CD14-positive monocyte (primary cell): ENCODE measurements around the gene JOSD2. TPM values are rescaled to one million over a fixed set of nuclear protein-coding genes. Genes with fewer than 3 reads are reported as not detected.

ENCODE experiments used
- DNase-seq, 3 donors: peaks; one replicate each; pipeline ENCODE4 v3.0.0-alpha.2; 2011 to 2022
- H2AFZ ChIP-seq: 2 replicates; pipeline ENCODE4 v1.6.0; 2012; ENCODE audit warnings: mild to moderate bottlenecking, low read depth, low read length, inconsistent platforms; ENCODE audit not compliant: insufficient read depth, poor library complexity, severe bottlenecking
- H3K27ac ChIP-seq, 2 donors: 1 replicate in 1 of 2; 2 replicates in 1 of 2; pipeline ENCODE4 v1.5.1; 2012 to 2013; ENCODE audit warnings: low read length in 2 of 2, control low read depth in 1 of 2, inconsistent platforms in 1 of 2, low read depth in 1 of 2, mild to moderate bottlenecking in 1 of 2
- H3K27me3 ChIP-seq, 2 donors: one replicate each; pipeline versions ENCODE4 v1.6.0 to v1.6.1; 2011 to 2013; ENCODE audit warnings: low read length in 2 of 2; ENCODE audit not compliant: control insufficient read depth in 2 of 2, insufficient read depth in 2 of 2
- H3K36me3 ChIP-seq, 2 donors: replicated peaks in 1 of 2; 1 replicate in 1 of 2; 2 replicates in 1 of 2; pipeline versions ENCODE4 v1.5.1 to v1.6.1; 2012 to 2013; ENCODE audit warnings: low read length in 2 of 2, control low read depth in 1 of 2, inconsistent platforms in 1 of 2, mild to moderate bottlenecking in 1 of 2; ENCODE audit not compliant: insufficient read depth in 2 of 2, control insufficient read depth in 1 of 2
- H3K4me1 ChIP-seq, 2 donors: 1 replicate in 1 of 2; 2 replicates in 1 of 2; pipeline versions ENCODE4 v1.5.1 to v1.6.1; 2012 to 2013; ENCODE audit warnings: low read length in 2 of 2, control low read depth in 1 of 2, inconsistent platforms in 1 of 2, mild to moderate bottlenecking in 1 of 2, moderate library complexity in 1 of 2; ENCODE audit not compliant: insufficient read depth in 2 of 2, control insufficient read depth in 1 of 2
- H3K4me2 ChIP-seq: replicated peaks from 2 replicates; pipeline ENCODE3; 2012; ENCODE audit warnings: low read length, moderate library complexity, mild to moderate bottlenecking; ENCODE audit not compliant: poor library complexity, severe bottlenecking; ENCODE audit errors: extremely low read depth
- H3K4me3 ChIP-seq, 3 experiments: fragments of 200-600 bp in 1 of 3; sonication (generic) in 1 of 3; replicated peaks in 1 of 3; 1 replicate in 2 of 3; 2 replicates in 1 of 3; pipeline ENCODE4 v1.5.1; 2011 to 2013; ENCODE audit warnings: low read length in 3 of 3, mild to moderate bottlenecking in 3 of 3, control low read depth in 2 of 3, low read depth in 2 of 3, inconsistent platforms in 1 of 3, moderate library complexity in 1 of 3
- H3K79me2 ChIP-seq: 2 replicates; pipeline ENCODE4 v1.6.0; 2012; ENCODE audit warnings: mild to moderate bottlenecking, control low read depth, inconsistent platforms, low read length, moderate library complexity; ENCODE audit not compliant: insufficient read depth
- H3K9ac ChIP-seq: 2 replicates; pipeline ENCODE4 v1.6.0; 2017; ENCODE audit warnings: low read length, mild to moderate bottlenecking; ENCODE audit not compliant: insufficient read depth, poor library complexity, severe bottlenecking
- H3K9me3 ChIP-seq, 2 donors: replicated peaks in 1 of 2; 1 replicate in 1 of 2; 2 replicates in 1 of 2; pipeline versions ENCODE4 v1.5.1 to v1.6.1; 2012 to 2013; ENCODE audit warnings: low read length in 2 of 2, control low read depth in 1 of 2; ENCODE audit not compliant: control insufficient read depth in 1 of 2, insufficient read depth in 1 of 2
- H4K20me1 ChIP-seq: 2 replicates; pipeline ENCODE4 v1.6.0; 2012; ENCODE audit warnings: mild to moderate bottlenecking, low read length, control low read depth, moderate library complexity; ENCODE audit not compliant: insufficient read depth
- H3K27ac Mint-ChIP-seq, 7 donors: one replicate each; pipeline ENCODE4 v1.8.0; 2020; ENCODE audit warnings: mild to moderate bottlenecking in 7 of 7, mixed read lengths in 7 of 7, moderate library complexity in 6 of 7, inconsistent platforms in 2 of 7
- H3K27me3 Mint-ChIP-seq, 3 donors: one replicate each; pipeline ENCODE4 v1.8.0; 2021 to 2022; ENCODE audit warnings: low read depth in 3 of 3, mild to moderate bottlenecking in 3 of 3, mixed read lengths in 3 of 3, moderate library complexity in 3 of 3, inconsistent platforms in 1 of 3
- H3K36me3 Mint-ChIP-seq, 2 donors: one replicate each; pipeline ENCODE4 v1.8.0; 2020; ENCODE audit warnings: mixed read lengths in 2 of 2, inconsistent platforms in 1 of 2, mild to moderate bottlenecking in 1 of 2
- H3K4me1 Mint-ChIP-seq: one replicate; pipeline ENCODE4 v1.8.0; 2020; ENCODE audit warnings: mild to moderate bottlenecking, mixed read lengths
- H3K4me3 Mint-ChIP-seq, 2 donors: one replicate each; pipeline ENCODE4 v1.8.0; 2020; ENCODE audit warnings: mild to moderate bottlenecking in 2 of 2, mixed read lengths in 2 of 2, moderate library complexity in 1 of 2
- H3K9me3 Mint-ChIP-seq, 7 donors: one replicate each; pipeline ENCODE4 v1.8.0; 2020 to 2022; ENCODE audit warnings: mixed read lengths in 7 of 7, mild to moderate bottlenecking in 6 of 7, moderate library complexity in 6 of 7, inconsistent platforms in 2 of 7
- WGBS: methylation state at CpG from one replicate; pipeline ENCODE4 v1.1.5; 2013; ENCODE audit warnings: missing lambda C conversion rate; ENCODE audit not compliant: insufficient coverage; 5-methylcytosine and 5-hydroxymethylcytosine counted together
- intact Hi-C, 2 donors: fragments of 100-400 bp; cut with micrococcal nuclease; formaldehyde crosslinking; loops; one replicate each; pipeline versions ENCODE4 v1.15.0 to v1.15.1; 2023
- polyA plus RNA-seq, 3 donors: library from polyadenylated mRNA; depleted of rRNA in 1 of 3; unstranded in 2 of 3; stranded (reverse) in 1 of 3; fragments of 300-500 nt in 2 of 3; fragments of >200 nt in 1 of 3; fragmentation: Illumina TruSeq in 2 of 3; gene quantifications; 1 replicate in 2 of 3; 2 replicates in 1 of 3; pipeline ENCODE4 v1.2.3, GENCODE V29; 2012 to 2021
- TF ChIP-seq, protein P1 (sequence below): fragments of 200-600 bp; IDR thresholded peaks from one replicate; pipeline ENCODE4 v1.8.0; 2022; ENCODE audit warnings: antibody characterized with exemption, mild to moderate bottlenecking

Gene JOSD2
- polyA plus RNA-seq, 3 donors = 33.0 to 43.0 (median 37.2) TPM

DNA sequence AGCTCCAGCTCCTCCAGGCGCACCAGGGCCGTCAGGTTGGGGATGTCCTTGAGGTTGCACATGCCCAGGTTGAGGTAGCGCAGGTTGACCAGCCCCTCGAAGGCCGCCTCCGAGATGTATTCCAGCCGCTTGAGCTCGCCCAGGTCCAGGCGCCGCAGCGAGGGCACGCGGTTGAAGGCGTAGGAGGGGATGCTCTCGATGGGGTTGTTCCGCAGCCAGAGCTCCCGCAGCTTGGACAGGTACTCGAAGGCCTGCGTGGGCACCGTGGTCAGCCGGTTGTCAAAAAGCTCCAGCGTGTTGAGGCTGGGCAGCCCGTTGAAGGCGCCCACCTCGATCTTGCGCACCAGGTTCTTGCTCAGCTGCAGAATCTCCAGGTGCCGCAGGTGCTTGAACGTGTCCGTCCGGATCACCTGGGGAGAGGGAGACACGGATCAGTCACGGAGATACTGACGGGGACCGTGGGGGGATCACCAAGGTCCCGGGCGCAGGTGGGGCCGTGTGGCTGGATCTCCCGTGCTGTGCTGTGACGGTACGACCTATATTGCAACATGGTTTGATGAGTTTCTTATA, 8.1 kb upstream of the JOSD2 start:
- Histone ChIP-seq H3K9me3 (no peaks in the 10 kb centered on the region), H3K9ac (no peak overlapping the region), H2AFZ (no peak overlapping the region), H3K4me2 (no peak overlapping the region), H3K36me3 (no peaks in the 10 kb centered on the region), H3K27ac (no peak overlapping the region), H3K27me3 (peaks cover 0 to 2% of the 10 kb centered on the region in 2 donors), H3K4me3 (no peak overlapping the region), H3K4me1 (no peaks in the 10 kb centered on the region), H4K20me1 (no peaks in the 10 kb centered on the region), H3K79me2 (no peaks in the 10 kb centered on the region)
- Mint-ChIP-seq H3K36me3 (no peaks in the 10 kb centered on the region), H3K4me3 (no peak overlapping the region), H3K9me3 (peaks cover 0 to 8% (median 6%) of the 10 kb centered on the region in 7 donors), H3K4me1 (no peaks in the 10 kb centered on the region), H3K27ac (peak overlapping the region in 1 of 7 donors; percentile 50), H3K27me3 (peaks cover 14 to 26% (median 18%) of the 10 kb centered on the region in 3 donors)
- intact Hi-C loops = no loop called here
- TF ChIP-seq, protein P1, sequence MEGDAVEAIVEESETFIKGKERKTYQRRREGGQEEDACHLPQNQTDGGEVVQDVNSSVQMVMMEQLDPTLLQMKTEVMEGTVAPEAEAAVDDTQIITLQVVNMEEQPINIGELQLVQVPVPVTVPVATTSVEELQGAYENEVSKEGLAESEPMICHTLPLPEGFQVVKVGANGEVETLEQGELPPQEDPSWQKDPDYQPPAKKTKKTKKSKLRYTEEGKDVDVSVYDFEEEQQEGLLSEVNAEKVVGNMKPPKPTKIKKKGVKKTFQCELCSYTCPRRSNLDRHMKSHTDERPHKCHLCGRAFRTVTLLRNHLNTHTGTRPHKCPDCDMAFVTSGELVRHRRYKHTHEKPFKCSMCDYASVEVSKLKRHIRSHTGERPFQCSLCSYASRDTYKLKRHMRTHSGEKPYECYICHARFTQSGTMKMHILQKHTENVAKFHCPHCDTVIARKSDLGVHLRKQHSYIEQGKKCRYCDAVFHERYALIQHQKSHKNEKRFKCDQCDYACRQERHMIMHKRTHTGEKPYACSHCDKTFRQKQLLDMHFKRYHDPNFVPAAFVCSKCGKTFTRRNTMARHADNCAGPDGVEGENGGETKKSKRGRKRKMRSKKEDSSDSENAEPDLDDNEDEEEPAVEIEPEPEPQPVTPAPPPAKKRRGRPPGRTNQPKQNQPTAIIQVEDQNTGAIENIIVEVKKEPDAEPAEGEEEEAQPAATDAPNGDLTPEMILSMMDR = no peak
- DNase-seq = no peak
- 96% methylated on average over 30 of the region's 40 CpGs for WGBS

DNA sequence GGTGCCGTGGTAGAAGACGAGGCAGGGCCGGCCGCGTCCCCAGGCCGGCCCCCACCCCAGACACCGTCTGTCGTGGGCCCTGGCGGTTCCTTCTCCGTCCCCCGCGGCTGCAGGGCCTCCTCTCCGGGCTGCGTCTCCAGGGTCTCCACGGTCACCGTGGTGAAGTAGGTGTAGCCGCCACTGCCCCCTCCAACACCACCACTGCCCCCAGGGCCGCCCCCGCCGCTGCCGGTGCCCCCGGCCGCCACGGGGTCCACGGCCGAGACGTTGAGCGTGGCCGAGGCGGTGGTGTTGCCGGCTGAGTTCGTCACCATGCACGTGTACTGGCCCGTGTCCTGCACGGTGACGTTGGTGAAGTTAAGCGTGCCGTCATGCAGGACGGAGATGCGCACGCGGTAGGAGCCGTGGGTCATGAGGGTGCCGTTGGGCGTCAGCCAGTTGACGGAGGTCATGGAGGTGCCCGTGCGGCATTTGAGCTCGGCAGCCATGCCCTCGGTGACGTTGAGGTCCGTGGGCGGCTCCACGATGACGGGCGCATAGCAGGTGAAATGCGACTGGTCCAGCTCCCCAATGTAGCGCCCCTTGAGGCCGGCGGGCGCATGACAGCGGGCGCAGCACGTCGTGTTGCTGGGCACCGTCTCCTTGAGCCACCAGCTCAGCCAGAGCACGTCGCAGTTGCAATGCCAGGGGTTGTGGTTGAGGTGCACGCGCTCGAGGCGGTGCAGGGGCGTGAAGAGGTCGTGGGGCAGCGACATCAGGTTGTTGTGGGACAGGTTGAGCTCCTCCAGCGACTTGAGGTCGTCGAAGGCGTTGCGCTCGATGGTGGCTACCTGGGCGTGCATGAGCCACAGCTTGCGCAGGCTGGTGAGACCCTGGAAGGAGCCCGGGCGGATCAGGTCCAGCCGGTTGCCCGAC, 7.4 kb upstream of the JOSD2 start:
- intact Hi-C loops = no loop called here
- no peak overlapping the region for H3K4me3 ChIP-seq
- peaks cover 14 to 33% (median 23%) of the 10 kb centered on the region in 3 donors for H3K27me3 Mint-ChIP-seq

More for the DNA sequence above, 7.4 kb upstream of the JOSD2 start:
- Histone ChIP-seq H3K27me3 (peaks cover 0 to 6% of the 10 kb centered on the region in 2 donors), H2AFZ (no peak overlapping the region), H3K9ac (no peak overlapping the region), H3K9me3 (no peaks in the 10 kb centered on the region), H3K79me2 (no peaks in the 10 kb centered on the region), H3K4me1 (no peaks in the 10 kb centered on the region), H4K20me1 (no peaks in the 10 kb centered on the region), H3K27ac (no peak overlapping the region), H3K36me3 (no peaks in the 10 kb centered on the region), H3K4me2 (no peak overlapping the region)
- Mint-ChIP-seq H3K4me1 (no peaks in the 10 kb centered on the region), H3K4me3 (no peak overlapping the region), H3K9me3 (peaks cover 0 to 8% (median 6%) of the 10 kb centered on the region in 7 donors), H3K36me3 (no peaks in the 10 kb centered on the region), H3K27ac (no peak overlapping the region)
- WGBS = 97% methylated on average over 73 of the region's 87 CpGs
- no peak for DNase-seq
- TF ChIP-seq, protein P1 = no peak
